Spleen (tissue), 11 donors: ENCODE results near the gene GALNT13. TPM values are rescaled to one million over a fixed set of nuclear protein-coding genes. Genes with fewer than 3 reads are reported as not detected.
A peak's percentile ranks its signal among the peaks of the same experiment; 100 is the strongest.

Experiments
- DNase-seq: peaks from one replicate; pipeline ENCODE4 v3.0.0-alpha.2; 2020
- H3K27ac ChIP-seq, 8 donors: fragments of 200-600 bp; sonication (generic) in 7 of 8; 1 replicate in 4 of 8; 2 replicates in 4 of 8; pipeline versions ENCODE4 v1.5.0 to v1.8.0; 2016 to 2021; ENCODE audit warnings: inconsistent platforms in 4 of 8, mild to moderate bottlenecking in 4 of 8, moderate library complexity in 1 of 8
- H3K27me3 ChIP-seq, 7 donors: fragments of 200-600 bp; sonication (generic) in 6 of 7; replicated peaks in 1 of 7; 1 replicate in 4 of 7; 2 replicates in 3 of 7; pipeline versions ENCODE4 v1.5.0 to v1.8.0; 2016 to 2021; ENCODE audit warnings: inconsistent platforms in 3 of 7, mild to moderate bottlenecking in 1 of 7
- H3K36me3 ChIP-seq, 6 donors: fragments of 200-600 bp; sonication (generic) in 5 of 6; 1 replicate in 4 of 6; 2 replicates in 2 of 6; pipeline versions ENCODE4 v1.5.0 to v1.8.0; 2016 to 2021; ENCODE audit warnings: inconsistent platforms in 2 of 6
- H3K4me1 ChIP-seq, 6 donors: fragments of 200-600 bp; sonication (generic) in 5 of 6; 1 replicate in 3 of 6; 2 replicates in 3 of 6; pipeline versions ENCODE4 v1.5.0 to v1.8.0; 2016 to 2021; ENCODE audit warnings: inconsistent platforms in 3 of 6
- H3K4me3 ChIP-seq, 8 donors: fragments of 200-600 bp; sonication (generic) in 7 of 8; 1 replicate in 4 of 8; 2 replicates in 4 of 8; pipeline versions ENCODE4 v1.5.0 to v1.8.0; 2016 to 2021; ENCODE audit warnings: inconsistent platforms in 4 of 8, mild to moderate bottlenecking in 4 of 8, moderate library complexity in 2 of 8
- H3K9me3 ChIP-seq, 8 donors: fragments of 200-600 bp; sonication (generic) in 7 of 8; 1 replicate in 4 of 8; 2 replicates in 4 of 8; pipeline versions ENCODE4 v1.5.0 to v1.8.0; 2016 to 2021; ENCODE audit warnings: inconsistent platforms in 4 of 8
- CTCF ChIP-seq, 11 experiments: fragments of 200-600 bp in 7 of 11; fragments of 450-650 bp in 4 of 11; sonication (generic) in 4 of 11; IDR thresholded peaks in 8 of 11; conservative IDR thresholded peaks in 3 of 11; 1 replicate in 7 of 11; 2 replicates in 4 of 11; pipeline versions ENCODE4 v1.4.0 to v1.8.0; 2016 to 2021; ENCODE audit warnings: antibody characterized with exemption in 11 of 11, inconsistent platforms in 4 of 11, mild to moderate bottlenecking in 1 of 11
- POLR2A ChIP-seq, 3 donors: fragments of 450-650 bp; IDR thresholded peaks; one replicate each; pipeline ENCODE4 v1.5.1; 2017; ENCODE audit warnings: antibody characterized with exemption in 3 of 3, mild to moderate bottlenecking in 1 of 3
- POLR2AphosphoS5 ChIP-seq, 3 donors: sonication (generic); formaldehyde crosslinking; IDR thresholded peaks; one replicate each; pipeline ENCODE4 v1.5.1; 2017; ENCODE audit warnings: antibody characterized with exemption in 3 of 3
- WGBS, 5 donors: extraction: QIAGEN DNeasy Blood & Tissue Kit in 3 of 5; methylation state at CpG; one replicate each; pipeline versions ENCODE4 v1.1.5 to v1.1.7; 2013 to 2018; 5-methylcytosine and 5-hydroxymethylcytosine counted together
- intact Hi-C: fragments of 100-400 bp; cut with DNase I; formaldehyde crosslinking; loops from one replicate; pipeline ENCODE4 v1.15.0; 2023; ENCODE audit warnings: low total_unique reads
- polyA plus RNA-seq, 3 donors: library from polyadenylated mRNA; stranded (reverse); fragments of 200-250 nt; gene quantifications; one replicate each; pipeline ENCODE4 v1.2.1, GENCODE V29; 2013
- total RNA-seq, 7 donors: library from RNA; depleted of rRNA in 3 of 7; stranded (reverse); fragments of >200 nt in 3 of 7; fragmentation: NEBNext Ultra II Directional in 4 of 7; extraction: Animal tissue kit (Norgen Biotek cat#: 25700) in 4 of 7; gene quantifications; one replicate each; pipeline versions ENCODE4 v1.1.0 to v1.2.1, GENCODE V29; 2016 to 2021
- donor health status: healthy with polysubstance abuse.
- donor health status: DM: no; HTN: no; CAD: no; lungs with moderate emphysema.
- donor health status: DM: no; HTN: no; CAD: no.
- donor health status: Bipolar disorder and iron deficiency.
- donor health status: healthy.
- donor health status: DM: no; HTN: no; CAD: no.
- donor health status: DM: yes; HTN: yes; CAD: no.

GALNT13 gene
- total and polyA plus RNA-seq, 10 donors = 0.02 to 0.61 (median 0.11) TPM; not detected in 6

DNA sequence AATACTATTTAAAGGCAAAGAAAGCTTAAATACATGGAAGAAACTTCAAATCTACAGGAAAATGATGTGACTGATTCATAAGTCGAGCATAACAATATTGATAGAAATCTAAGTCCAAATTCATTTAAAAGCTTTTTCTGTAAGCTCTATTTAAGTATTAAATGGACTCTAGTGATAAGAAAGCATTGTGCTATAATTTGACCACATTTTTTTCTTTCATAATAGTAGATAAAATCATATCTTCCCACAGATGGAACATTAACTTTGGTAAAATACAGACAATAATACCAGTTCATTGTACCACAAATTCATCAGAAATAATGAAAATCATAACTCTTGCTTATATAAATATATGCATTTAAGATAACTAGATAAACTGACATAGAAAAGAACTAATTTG, 366.5 kb downstream of the GALNT13 start:
- H3K9me3 ChIP-seq = no peaks in the 10 kb centered on the region
- intact Hi-C loops = no loop called here
- H3K4me3 ChIP-seq = no peak overlapping the region
- no peak for DNase-seq
- no peaks in the 10 kb centered on the region for H3K27me3 ChIP-seq
- 45 to 90% (median 61%) methylated on average over 1 of the region's 1 CpG for WGBS, 5 donors
- no peaks in the 10 kb centered on the region for H3K36me3 ChIP-seq
- H3K27ac ChIP-seq = no peak overlapping the region
- TF ChIP-seq CTCF (IDR thresholded peaks at IDR 0.05 in 8 of 11, conservative IDR thresholded peaks at IDR 0.05 in 3 of 11) = no peak
- TF ChIP-seq POLR2A (IDR thresholded peaks at IDR 0.05) = no peak
- no peak for TF ChIP-seq POLR2AphosphoS5 (IDR thresholded peaks at IDR 0.05)
- no peaks in the 10 kb centered on the region for H3K4me1 ChIP-seq

DNA sequence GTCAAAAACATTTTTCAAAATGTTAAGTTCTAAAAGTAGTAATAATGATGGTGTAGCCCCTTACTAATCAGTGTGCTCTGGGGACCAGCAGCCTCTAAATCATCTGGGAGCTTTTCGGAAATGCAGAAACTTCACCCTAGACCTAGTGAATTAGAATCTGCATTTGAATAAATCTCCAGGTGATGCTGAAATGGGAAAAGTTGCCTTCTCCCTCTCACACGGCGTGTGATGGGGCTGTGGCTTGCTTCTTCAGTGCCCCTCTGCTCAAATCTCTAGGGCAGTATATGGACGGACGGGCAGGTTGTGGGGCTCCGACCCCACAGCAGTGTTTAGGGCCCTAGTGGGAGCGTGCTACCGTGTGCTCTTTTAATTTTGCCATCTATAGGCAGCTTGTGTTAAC, 368.6 kb downstream of the GALNT13 start:
- no peaks in the 10 kb centered on the region for H3K27me3 ChIP-seq
- DNase-seq = no peak
- intact Hi-C loops = no loop called here
- no peak overlapping the region for H3K4me3 ChIP-seq
- H3K9me3 ChIP-seq = no peaks in the 10 kb centered on the region
- H3K36me3 ChIP-seq = no peaks in the 10 kb centered on the region
- H3K4me1 ChIP-seq = no peaks in the 10 kb centered on the region
- 86 to 100% (median 94%) methylated on average over 8 of the region's 8 CpGs for WGBS, 5 donors
- TF ChIP-seq CTCF (IDR thresholded peaks at IDR 0.05 in 8 of 11, conservative IDR thresholded peaks at IDR 0.05 in 3 of 11) (no peak), POLR2A (IDR thresholded peaks at IDR 0.05) (no peak), POLR2AphosphoS5 (IDR thresholded peaks at IDR 0.05) (no peak)
- H3K27ac ChIP-seq = no peak overlapping the region

DNA sequence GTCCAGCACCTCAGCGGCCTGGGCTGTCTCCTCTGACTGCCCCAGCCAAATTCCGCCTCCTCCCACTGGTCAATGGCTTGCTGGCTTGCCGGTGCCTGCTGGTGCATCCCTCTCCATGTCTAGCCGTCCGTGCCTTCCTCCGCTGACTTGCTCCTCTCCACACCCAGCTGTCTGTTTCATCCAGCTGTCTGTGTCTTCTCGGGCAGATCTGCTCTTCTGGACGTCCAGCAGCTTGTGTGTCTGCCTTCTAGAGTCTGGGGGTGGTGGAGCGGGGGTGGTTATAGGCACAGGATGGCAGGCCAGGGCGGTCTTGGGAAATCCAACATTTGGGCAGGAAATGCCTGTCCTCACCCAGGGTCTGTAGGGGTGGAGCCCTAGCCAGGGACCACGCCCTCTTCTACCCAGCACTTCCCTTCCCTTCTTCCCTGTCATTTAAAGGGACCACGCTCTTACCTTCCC, 369.2 kb downstream of the GALNT13 start:
- intact Hi-C loops = no loop called here
- Histone ChIP-seq H3K4me3 (no peak overlapping the region), H3K36me3 (no peaks in the 10 kb centered on the region), H3K27ac (no peak overlapping the region), H3K9me3 (no peaks in the 10 kb centered on the region), H3K27me3 (no peaks in the 10 kb centered on the region), H3K4me1 (no peaks in the 10 kb centered on the region)
- TF ChIP-seq POLR2AphosphoS5 (IDR thresholded peaks at IDR 0.05) = no peak
- no peak for TF ChIP-seq CTCF (IDR thresholded peaks at IDR 0.05 in 8 of 11, conservative IDR thresholded peaks at IDR 0.05 in 3 of 11)
- TF ChIP-seq POLR2A (IDR thresholded peaks at IDR 0.05) = no peak
- DNase-seq = peak; percentile 56
- WGBS, 5 donors = 75 to 86% (median 82%) methylated on average over 12 of the region's 12 CpGs

DNA sequence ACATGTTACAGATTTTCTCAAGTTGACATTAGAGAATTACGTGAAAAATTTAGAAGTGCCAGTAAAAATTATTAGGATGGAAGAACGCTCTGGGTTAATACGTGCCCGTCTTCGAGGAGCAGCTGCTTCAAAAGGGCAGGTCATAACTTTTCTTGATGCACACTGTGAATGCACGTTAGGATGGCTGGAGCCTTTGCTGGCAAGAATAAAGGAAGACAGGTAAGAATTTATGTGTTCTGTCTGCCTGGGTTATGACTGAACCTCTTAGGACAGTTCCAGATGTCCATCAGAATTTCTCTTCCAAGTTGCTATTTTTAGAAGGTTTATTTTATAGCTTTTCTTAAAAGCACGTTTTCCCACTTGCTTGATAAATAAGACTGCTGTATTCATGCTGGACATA, 371.0 kb downstream of the GALNT13 start:
- 79 to 86% (median 81%) methylated on average over 7 of the region's 7 CpGs for WGBS, 5 donors

More for the DNA sequence above, 371.0 kb downstream of the GALNT13 start:
- no peaks in the 10 kb centered on the region for H3K4me1 ChIP-seq
- no peak overlapping the region for H3K27ac ChIP-seq
- H3K36me3 ChIP-seq = no peaks in the 10 kb centered on the region
- intact Hi-C loops = no loop called here
- DNase-seq = no peak
- no peaks in the 10 kb centered on the region for H3K27me3 ChIP-seq
- H3K4me3 ChIP-seq = no peak overlapping the region
- no peaks in the 10 kb centered on the region for H3K9me3 ChIP-seq
- no peak for TF ChIP-seq POLR2AphosphoS5 (IDR thresholded peaks at IDR 0.05)
- no peak for TF ChIP-seq CTCF (IDR thresholded peaks at IDR 0.05 in 8 of 11, conservative IDR thresholded peaks at IDR 0.05 in 3 of 11)
- no peak for TF ChIP-seq POLR2A (IDR thresholded peaks at IDR 0.05)
